Spleen (tissue), 7 donors: Measurements from ENCODE around the gene TEX53.

Source experiments
- POLR2A ChIP-seq, 3 donors: fragments of 450-650 bp; IDR thresholded peaks; one replicate each; pipeline ENCODE4 v1.5.1; 2017; ENCODE audit warnings: antibody characterized with exemption in 3 of 3, mild to moderate bottlenecking in 1 of 3
- TF ChIP-seq, protein P1 (sequence below), 11 experiments: fragments of 200-600 bp in 7 of 11; fragments of 450-650 bp in 4 of 11; sonication (generic) in 4 of 11; IDR thresholded peaks in 8 of 11; conservative IDR thresholded peaks in 3 of 11; 1 replicate in 7 of 11; 2 replicates in 4 of 11; pipeline versions ENCODE4 v1.4.0 to v1.8.0; 2016 to 2021; ENCODE audit warnings: antibody characterized with exemption in 11 of 11, inconsistent platforms in 4 of 11, mild to moderate bottlenecking in 1 of 11
- donor health status: DM: no; HTN: no; CAD: no; lungs with moderate emphysema.
- donor health status: DM: no; HTN: no; CAD: no.
- donor health status: DM: no; HTN: no; CAD: no.

GRCh38 chr9:114627553-114627952 is 30.1 kb downstream of the TEX53 start:
- TF ChIP-seq POLR2A (IDR thresholded peaks at IDR 0.05), result no peak
- TF ChIP-seq, protein P1, sequence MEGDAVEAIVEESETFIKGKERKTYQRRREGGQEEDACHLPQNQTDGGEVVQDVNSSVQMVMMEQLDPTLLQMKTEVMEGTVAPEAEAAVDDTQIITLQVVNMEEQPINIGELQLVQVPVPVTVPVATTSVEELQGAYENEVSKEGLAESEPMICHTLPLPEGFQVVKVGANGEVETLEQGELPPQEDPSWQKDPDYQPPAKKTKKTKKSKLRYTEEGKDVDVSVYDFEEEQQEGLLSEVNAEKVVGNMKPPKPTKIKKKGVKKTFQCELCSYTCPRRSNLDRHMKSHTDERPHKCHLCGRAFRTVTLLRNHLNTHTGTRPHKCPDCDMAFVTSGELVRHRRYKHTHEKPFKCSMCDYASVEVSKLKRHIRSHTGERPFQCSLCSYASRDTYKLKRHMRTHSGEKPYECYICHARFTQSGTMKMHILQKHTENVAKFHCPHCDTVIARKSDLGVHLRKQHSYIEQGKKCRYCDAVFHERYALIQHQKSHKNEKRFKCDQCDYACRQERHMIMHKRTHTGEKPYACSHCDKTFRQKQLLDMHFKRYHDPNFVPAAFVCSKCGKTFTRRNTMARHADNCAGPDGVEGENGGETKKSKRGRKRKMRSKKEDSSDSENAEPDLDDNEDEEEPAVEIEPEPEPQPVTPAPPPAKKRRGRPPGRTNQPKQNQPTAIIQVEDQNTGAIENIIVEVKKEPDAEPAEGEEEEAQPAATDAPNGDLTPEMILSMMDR (IDR thresholded peaks at IDR 0.05 in 8 of 11, conservative IDR thresholded peaks at IDR 0.05 in 3 of 11), result no peak
